Endodermal cell (in vitro differentiated cells): Measurements from ENCODE around the gene RBM3. TPM values are rescaled to one million over a fixed set of nuclear protein-coding genes. Genes with fewer than 3 reads are reported as not detected.

Source experiments
- DNase-seq: peaks from one replicate; pipeline ENCODE4 v3.0.0-alpha.2; 2017
- H3K27ac ChIP-seq: 2 replicates; pipeline ENCODE4 v1.5.1; 2013; ENCODE audit warnings: mild to moderate bottlenecking, low read depth, low read length, moderate library complexity
- H3K27me3 ChIP-seq: 2 replicates; pipeline ENCODE4 v1.6.1; 2013; ENCODE audit warnings: mild to moderate bottlenecking, low read length, moderate library complexity; ENCODE audit not compliant: insufficient read depth, control insufficient read depth, poor library complexity, severe bottlenecking
- H3K36me3 ChIP-seq: 2 replicates; pipeline ENCODE4 v1.7.0; 2013; ENCODE audit warnings: mild to moderate bottlenecking, low read length, moderate library complexity; ENCODE audit not compliant: control insufficient read depth, insufficient read depth
- H3K4me1 ChIP-seq: one replicate; pipeline ENCODE4 v1.7.0; 2013; ENCODE audit warnings: low read length; ENCODE audit not compliant: control insufficient read depth, insufficient read depth
- H3K4me3 ChIP-seq: 2 replicates; pipeline ENCODE4 v1.5.1; 2013; ENCODE audit warnings: mild to moderate bottlenecking, low read length, moderate library complexity
- H3K9ac ChIP-seq: 2 replicates; pipeline ENCODE4 v1.6.1; 2013; ENCODE audit warnings: mild to moderate bottlenecking, low read length, moderate library complexity; ENCODE audit not compliant: poor library complexity, severe bottlenecking; ENCODE audit errors: extremely low read depth
- H3K9me3 ChIP-seq: 2 replicates; pipeline ENCODE4 v1.6.1; 2013; ENCODE audit warnings: mild to moderate bottlenecking, low read length, moderate library complexity; ENCODE audit not compliant: control insufficient read depth
- H3K27ac Mint-ChIP-seq: 2 replicates; pipeline ENCODE4 v1.8.0; 2020; ENCODE audit warnings: mixed read lengths
- H3K27me3 Mint-ChIP-seq: 2 replicates; pipeline ENCODE4 v1.8.0; 2021; ENCODE audit warnings: mild to moderate bottlenecking, mixed read lengths; ENCODE audit not compliant: insufficient read depth
- H3K36me3 Mint-ChIP-seq: 2 replicates; pipeline ENCODE4 v1.8.0; 2020; ENCODE audit warnings: low read depth, mixed read lengths
- H3K4me1 Mint-ChIP-seq: 2 replicates; pipeline ENCODE4 v1.8.0; 2020; ENCODE audit warnings: mixed read lengths
- H3K4me3 Mint-ChIP-seq: 2 replicates; pipeline ENCODE4 v1.8.0; 2020; ENCODE audit warnings: mild to moderate bottlenecking, moderate library complexity, mixed read lengths
- H3K9me3 Mint-ChIP-seq: 2 replicates; pipeline ENCODE4 v1.8.0; 2020; ENCODE audit warnings: mild to moderate bottlenecking, mixed read lengths
- WGBS, 2 experiments: methylation state at CpG; one replicate each; pipeline versions ENCODE4 v1.1.5 to v1.1.7; 2013; ENCODE audit warnings: missing lambda C conversion rate in 2 of 2, mixed read lengths in 1 of 2; ENCODE audit not compliant: insufficient coverage in 1 of 2, insufficient read length in 1 of 2; 5-methylcytosine and 5-hydroxymethylcytosine counted together
- total RNA-seq, 2 donors: library from RNA; stranded (reverse); fragmentation: NEBNext Ultra II Directional in 1 of 2; extraction: Animal tissue kit (Norgen Biotek cat#: 25700) in 1 of 2; gene quantifications; 2 replicates in 1 of 2; 3 replicates in 1 of 2; pipeline ENCODE4 v1.2.1, GENCODE V29; 2021
- TF ChIP-seq, protein P1 (sequence below): fragments of 200-600 bp; sonication (generic); conservative IDR thresholded peaks from 2 replicates; pipeline ENCODE4 v1.5.0; 2021; ENCODE audit warnings: antibody characterized with exemption, mild to moderate bottlenecking

The RBM3 gene
- total RNA-seq, 2 donors from 2014 or later = 183 to 189 TPM

DNA sequence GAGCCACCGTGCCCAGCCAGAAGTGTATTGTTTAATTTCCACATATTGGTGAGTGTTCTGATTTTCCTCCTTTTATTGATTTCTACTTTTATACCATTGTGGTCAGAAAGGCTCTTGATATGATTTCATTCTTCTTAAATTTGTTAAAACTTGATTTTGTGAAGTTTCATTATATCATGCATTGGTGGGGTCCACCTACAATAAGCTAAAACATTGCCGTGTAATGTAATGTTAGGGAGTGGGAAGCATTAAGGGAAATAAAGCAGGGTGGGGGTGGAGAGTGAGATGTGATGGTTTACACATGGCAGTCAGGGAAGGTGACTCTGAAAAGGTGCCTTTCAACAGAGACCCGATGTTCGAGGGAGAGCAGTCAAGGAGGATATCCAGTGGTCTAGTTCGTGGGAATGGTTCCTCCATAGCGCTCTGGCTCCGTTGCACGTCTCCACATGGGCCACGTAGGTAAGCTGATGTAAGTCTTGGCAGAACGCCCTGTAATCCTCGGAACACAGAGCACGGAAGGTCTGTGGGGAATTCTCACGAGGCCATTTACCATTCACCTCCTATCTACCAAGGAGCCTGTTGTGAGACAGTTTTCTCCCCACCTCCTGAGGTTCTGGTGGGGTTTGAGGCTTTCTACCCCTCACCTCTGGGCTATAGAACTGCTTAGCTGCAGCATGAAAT lies 15.3 kb downstream of the RBM3 start:
- TF ChIP-seq, protein P1, sequence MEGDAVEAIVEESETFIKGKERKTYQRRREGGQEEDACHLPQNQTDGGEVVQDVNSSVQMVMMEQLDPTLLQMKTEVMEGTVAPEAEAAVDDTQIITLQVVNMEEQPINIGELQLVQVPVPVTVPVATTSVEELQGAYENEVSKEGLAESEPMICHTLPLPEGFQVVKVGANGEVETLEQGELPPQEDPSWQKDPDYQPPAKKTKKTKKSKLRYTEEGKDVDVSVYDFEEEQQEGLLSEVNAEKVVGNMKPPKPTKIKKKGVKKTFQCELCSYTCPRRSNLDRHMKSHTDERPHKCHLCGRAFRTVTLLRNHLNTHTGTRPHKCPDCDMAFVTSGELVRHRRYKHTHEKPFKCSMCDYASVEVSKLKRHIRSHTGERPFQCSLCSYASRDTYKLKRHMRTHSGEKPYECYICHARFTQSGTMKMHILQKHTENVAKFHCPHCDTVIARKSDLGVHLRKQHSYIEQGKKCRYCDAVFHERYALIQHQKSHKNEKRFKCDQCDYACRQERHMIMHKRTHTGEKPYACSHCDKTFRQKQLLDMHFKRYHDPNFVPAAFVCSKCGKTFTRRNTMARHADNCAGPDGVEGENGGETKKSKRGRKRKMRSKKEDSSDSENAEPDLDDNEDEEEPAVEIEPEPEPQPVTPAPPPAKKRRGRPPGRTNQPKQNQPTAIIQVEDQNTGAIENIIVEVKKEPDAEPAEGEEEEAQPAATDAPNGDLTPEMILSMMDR = no peak
- H3K4me3 ChIP-seq = no peak overlapping the region
- no peak overlapping the region for H3K4me3 Mint-ChIP-seq
- H3K27ac Mint-ChIP-seq = no peak overlapping the region
- no peak overlapping the region for H3K9ac ChIP-seq
- no peaks in the 10 kb centered on the region for H3K36me3 Mint-ChIP-seq
- no peak overlapping the region for H3K27ac ChIP-seq
- H3K36me3 ChIP-seq = no peaks in the 10 kb centered on the region
- no peaks in the 10 kb centered on the region for H3K27me3 ChIP-seq
- H3K9me3 ChIP-seq = no peaks in the 10 kb centered on the region
- 95 to 100% methylated on average over 6 to 9 of the region's 13 CpGs for WGBS, 2 experiments
- no peaks in the 10 kb centered on the region for H3K27me3 Mint-ChIP-seq
- peaks cover 60% of the 10 kb centered on the region for H3K9me3 Mint-ChIP-seq
- no peaks in the 10 kb centered on the region for H3K4me1 ChIP-seq
- DNase-seq = no peak
- H3K4me1 Mint-ChIP-seq = no peaks in the 10 kb centered on the region

DNA sequence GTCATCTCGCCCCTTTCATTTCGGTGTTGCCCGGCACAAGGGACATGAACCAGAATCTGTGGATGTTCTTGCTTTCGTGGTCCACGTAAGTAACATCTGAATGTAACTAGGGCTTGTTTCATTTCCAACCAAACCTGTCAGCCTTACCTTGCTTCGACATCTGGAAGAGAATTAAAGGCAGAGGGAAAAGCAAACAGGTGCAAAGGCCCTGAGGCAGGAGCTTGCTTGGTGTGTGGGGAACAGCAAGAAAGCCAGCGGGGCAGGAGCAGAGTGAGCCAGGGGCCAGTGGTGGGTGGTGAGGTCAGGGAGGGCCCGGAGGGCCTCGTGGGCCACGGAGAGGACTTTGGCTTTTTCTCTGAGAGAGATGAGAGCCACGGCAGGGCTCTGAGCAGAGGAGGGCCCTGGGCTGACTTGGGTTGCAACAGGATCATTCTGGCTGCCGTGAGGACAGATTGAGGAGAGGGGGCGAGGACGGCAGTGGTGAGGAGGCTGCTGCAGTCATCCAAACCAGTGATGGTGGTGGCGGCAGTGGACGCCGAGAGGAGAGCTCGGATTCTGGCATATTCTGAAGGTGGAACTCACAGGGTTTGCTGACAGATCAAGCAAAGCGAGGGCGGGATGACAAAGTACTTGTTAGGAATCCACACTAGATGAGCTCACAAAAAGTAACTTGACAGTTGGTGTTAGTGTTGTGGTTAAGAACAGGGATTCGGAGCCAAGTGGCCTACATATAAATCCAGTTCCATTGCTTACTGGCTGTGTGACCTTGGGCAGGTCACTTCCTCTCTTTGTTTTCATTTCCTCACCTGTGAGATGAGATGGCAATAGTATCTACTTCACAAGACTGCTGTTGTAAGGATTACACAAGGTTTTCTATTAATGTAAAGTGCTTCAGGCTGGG lies 16.2 kb downstream of the RBM3 start:
- Mint-ChIP-seq H3K27me3 (no peaks in the 10 kb centered on the region), H3K27ac (no peak overlapping the region), H3K9me3 (peaks cover 54% of the 10 kb centered on the region), H3K4me3 (no peak overlapping the region), H3K36me3 (no peaks in the 10 kb centered on the region), H3K4me1 (no peaks in the 10 kb centered on the region)
- Histone ChIP-seq H3K27ac (no peak overlapping the region), H3K9me3 (no peaks in the 10 kb centered on the region), H3K36me3 (no peaks in the 10 kb centered on the region), H3K4me1 (no peaks in the 10 kb centered on the region), H3K9ac (no peak overlapping the region), H3K27me3 (no peaks in the 10 kb centered on the region), H3K4me3 (no peak overlapping the region)
- no peak for DNase-seq
- TF ChIP-seq, protein P1 = no peak
- WGBS, 2 experiments = 87 to 96% methylated on average over 5 to 21 of the region's 21 CpGs

DNA sequence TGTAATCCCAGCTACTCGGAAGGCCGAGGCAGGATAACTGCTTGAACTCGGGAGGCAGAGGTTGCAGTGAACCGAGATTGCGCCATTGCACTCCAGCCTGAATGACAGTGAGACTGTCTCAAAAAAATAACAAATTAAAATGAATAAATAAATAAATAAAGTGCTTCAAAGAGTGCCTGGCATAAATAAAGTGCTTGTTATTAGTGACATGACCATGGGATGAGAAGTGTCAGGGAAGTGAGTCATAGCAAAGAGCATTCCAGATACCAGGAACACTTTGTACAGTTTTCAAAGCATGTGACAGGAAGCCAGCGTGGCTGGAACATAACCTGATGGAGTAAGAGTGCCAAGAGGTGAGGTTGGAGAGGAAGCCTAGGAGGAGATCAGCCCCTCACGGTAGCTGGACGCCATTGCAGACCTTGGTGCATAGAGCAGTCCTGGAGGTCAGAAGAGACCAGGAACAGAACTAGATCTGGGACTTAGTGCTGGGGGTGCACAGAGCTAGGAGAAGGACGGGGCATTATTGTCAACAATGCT lies 17.0 kb downstream of the RBM3 start:
- no peaks in the 10 kb centered on the region for H3K27me3 ChIP-seq
- Mint-ChIP-seq H3K27ac (no peak overlapping the region), H3K36me3 (no peaks in the 10 kb centered on the region), H3K9me3 (peaks cover 52% of the 10 kb centered on the region), H3K4me3 (no peak overlapping the region), H3K4me1 (no peaks in the 10 kb centered on the region), H3K27me3 (no peaks in the 10 kb centered on the region)
- no peak overlapping the region for H3K4me3 ChIP-seq
- no peaks in the 10 kb centered on the region for H3K4me1 ChIP-seq
- no peak for DNase-seq
- no peaks in the 10 kb centered on the region for H3K36me3 ChIP-seq
- TF ChIP-seq, protein P1 = no peak
- H3K27ac ChIP-seq = no peak overlapping the region
- WGBS, 2 experiments = 80 to 90% methylated on average over 1 to 9 of the region's 9 CpGs
- no peaks in the 10 kb centered on the region for H3K9me3 ChIP-seq
- no peak overlapping the region for H3K9ac ChIP-seq
